ENCODE results near the gene CARD11.

- no peak for TF ChIP-seq ZFP3 (CRISPR knock-in tag; IDR thresholded peaks at IDR 0.05)
- no peak for TF ChIP-seq ZFP30 (CRISPR knock-in tag; IDR thresholded peaks at IDR 0.05)
- TF ChIP-seq RARB (CRISPR knock-in tag; IDR thresholded peaks at IDR 0.05) = no peak
- no peak for TF ChIP-seq TCF4 (CRISPR knock-in tag; IDR thresholded peaks at IDR 0.05; ENCODE audit: borderline replicate concordance)
- no peak for TF ChIP-seq CSDC2 (CRISPR knock-in tag; IDR thresholded peaks at IDR 0.05)
- TF ChIP-seq, protein P1, sequence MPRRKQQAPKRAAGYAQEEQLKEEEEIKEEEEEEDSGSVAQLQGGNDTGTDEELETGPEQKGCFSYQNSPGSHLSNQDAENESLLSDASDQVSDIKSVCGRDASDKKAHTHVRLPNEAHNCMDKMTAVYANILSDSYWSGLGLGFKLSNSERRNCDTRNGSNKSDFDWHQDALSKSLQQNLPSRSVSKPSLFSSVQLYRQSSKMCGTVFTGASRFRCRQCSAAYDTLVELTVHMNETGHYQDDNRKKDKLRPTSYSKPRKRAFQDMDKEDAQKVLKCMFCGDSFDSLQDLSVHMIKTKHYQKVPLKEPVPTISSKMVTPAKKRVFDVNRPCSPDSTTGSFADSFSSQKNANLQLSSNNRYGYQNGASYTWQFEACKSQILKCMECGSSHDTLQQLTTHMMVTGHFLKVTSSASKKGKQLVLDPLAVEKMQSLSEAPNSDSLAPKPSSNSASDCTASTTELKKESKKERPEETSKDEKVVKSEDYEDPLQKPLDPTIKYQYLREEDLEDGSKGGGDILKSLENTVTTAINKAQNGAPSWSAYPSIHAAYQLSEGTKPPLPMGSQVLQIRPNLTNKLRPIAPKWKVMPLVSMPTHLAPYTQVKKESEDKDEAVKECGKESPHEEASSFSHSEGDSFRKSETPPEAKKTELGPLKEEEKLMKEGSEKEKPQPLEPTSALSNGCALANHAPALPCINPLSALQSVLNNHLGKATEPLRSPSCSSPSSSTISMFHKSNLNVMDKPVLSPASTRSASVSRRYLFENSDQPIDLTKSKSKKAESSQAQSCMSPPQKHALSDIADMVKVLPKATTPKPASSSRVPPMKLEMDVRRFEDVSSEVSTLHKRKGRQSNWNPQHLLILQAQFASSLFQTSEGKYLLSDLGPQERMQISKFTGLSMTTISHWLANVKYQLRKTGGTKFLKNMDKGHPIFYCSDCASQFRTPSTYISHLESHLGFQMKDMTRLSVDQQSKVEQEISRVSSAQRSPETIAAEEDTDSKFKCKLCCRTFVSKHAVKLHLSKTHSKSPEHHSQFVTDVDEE (CRISPR knock-in tag; IDR thresholded peaks at IDR 0.05) = no peak
- TF ChIP-seq ZNF8 (CRISPR knock-in tag; IDR thresholded peaks at IDR 0.05) = no peak
- no peak for TF ChIP-seq TOX (CRISPR knock-in tag; IDR thresholded peaks at IDR 0.05; ENCODE audit: borderline replicate concordance)
- TF ChIP-seq BACH2 (CRISPR knock-in tag; IDR thresholded peaks at IDR 0.05; ENCODE audit: borderline replicate concordance) = no peak
- TF ChIP-seq SNAI2 (CRISPR knock-in tag; IDR thresholded peaks at IDR 0.05) = no peak
- no peak for TF ChIP-seq POU6F1 (CRISPR knock-in tag; IDR thresholded peaks at IDR 0.05; ENCODE audit: borderline replicate concordance, low read depth)
- no peak for TF ChIP-seq CSRNP3 (CRISPR knock-in tag; IDR thresholded peaks at IDR 0.05)
- TF ChIP-seq OSR1 (CRISPR knock-in tag; IDR thresholded peaks at IDR 0.05) = no peak
Observed at GRCh38 chr7:2861509-2861908, 182.2 kb downstream of the CARD11 start.

All from SK-N-SH treated with all-trans-retinoic acid at 6 μM for 48 hours (cell line).